Nephron progenitor cell (in vitro differentiated cells): ENCODE data around the gene NISCH.

ENCODE experiments used
- DNase-seq: peaks from one replicate; pipeline ENCODE4 v3.0.0; 2021
- H3K27ac Mint-ChIP-seq: 2 replicates; pipeline ENCODE4 v1.8.0; 2021; ENCODE audit warnings: mild to moderate bottlenecking, moderate library complexity, mixed read lengths
- H3K27me3 Mint-ChIP-seq: 2 replicates; pipeline ENCODE4 v1.8.0; 2021; ENCODE audit warnings: mild to moderate bottlenecking, low read depth, mixed read lengths; ENCODE audit not compliant: poor library complexity
- H3K36me3 Mint-ChIP-seq: 2 replicates; pipeline ENCODE4 v1.8.0; 2021; ENCODE audit warnings: low read depth, mixed read lengths
- H3K4me1 Mint-ChIP-seq: 2 replicates; pipeline ENCODE4 v1.8.0; 2021; ENCODE audit warnings: mixed read lengths
- H3K4me3 Mint-ChIP-seq: 2 replicates; pipeline ENCODE4 v1.8.0; 2021; ENCODE audit warnings: mild to moderate bottlenecking, moderate library complexity, mixed read lengths
- H3K9me3 Mint-ChIP-seq: 2 replicates; pipeline ENCODE4 v1.8.0; 2021; ENCODE audit warnings: mild to moderate bottlenecking, moderate library complexity, mixed read lengths
- CTCF ChIP-seq: fragments of 200-600 bp; sonication (generic); IDR thresholded peaks from 2 replicates; pipeline ENCODE4 v1.5.0; 2021; ENCODE audit warnings: antibody characterized with exemption

The NISCH gene

GRCh38 chr3:52521881-52522650 is 66.7 kb downstream of the NISCH start:
- TF ChIP-seq CTCF = no peak
- Mint-ChIP-seq H3K4me1 (peaks cover 15% of the 10 kb centered on the region), H3K27me3 (peaks cover 7% of the 10 kb centered on the region), H3K9me3 (no peaks in the 10 kb centered on the region), H3K36me3 (peaks cover 21% of the 10 kb centered on the region), H3K27ac (no peak overlapping the region), H3K4me3 (no peak overlapping the region)
- no peak for DNase-seq

GRCh38 chr3:52522651-52523251 is 67.3 kb downstream of the NISCH start:
- H3K9me3 Mint-ChIP-seq = no peaks in the 10 kb centered on the region
- no peak for DNase-seq
- no peak for TF ChIP-seq CTCF
- peaks cover 22% of the 10 kb centered on the region for H3K4me1 Mint-ChIP-seq
- H3K36me3 Mint-ChIP-seq = peaks cover 23% of the 10 kb centered on the region
- H3K27ac Mint-ChIP-seq = no peak overlapping the region
- H3K27me3 Mint-ChIP-seq = peaks cover 7% of the 10 kb centered on the region
- no peak overlapping the region for H3K4me3 Mint-ChIP-seq

- H3K9me3 Mint-ChIP-seq = no peaks in the 10 kb centered on the region
- H3K36me3 Mint-ChIP-seq = peaks cover 28% of the 10 kb centered on the region
- H3K27ac Mint-ChIP-seq = peak overlapping the region; percentile 29
- DNase-seq = no peak
- no peak for TF ChIP-seq CTCF
- no peaks in the 10 kb centered on the region for H3K27me3 Mint-ChIP-seq
- H3K4me3 Mint-ChIP-seq = no peak overlapping the region
- H3K4me1 Mint-ChIP-seq = peaks cover 24% of the 10 kb centered on the region
These were observed 68.2 kb downstream of the NISCH start for GRCh38 chr3:52523386-52524257.

GRCh38 chr3:52524258-52524751 is 68.9 kb downstream of the NISCH start:
- Mint-ChIP-seq H3K27me3 (no peaks in the 10 kb centered on the region), H3K4me1 (peaks cover 28% of the 10 kb centered on the region), H3K27ac (peak overlapping the region; percentile 29), H3K36me3 (peaks cover 32% of the 10 kb centered on the region), H3K4me3 (no peak overlapping the region), H3K9me3 (no peaks in the 10 kb centered on the region)
- DNase-seq = no peak
- TF ChIP-seq CTCF = no peak

- DNase-seq = no peak
- H3K36me3 Mint-ChIP-seq = peaks cover 36% of the 10 kb centered on the region
- H3K27me3 Mint-ChIP-seq = no peaks in the 10 kb centered on the region
- no peak overlapping the region for H3K4me3 Mint-ChIP-seq
- no peaks in the 10 kb centered on the region for H3K9me3 Mint-ChIP-seq
- H3K4me1 Mint-ChIP-seq = peaks cover 35% of the 10 kb centered on the region
- H3K27ac Mint-ChIP-seq = peak overlapping the region; percentile 57
- no peak for TF ChIP-seq CTCF
These were observed 69.6 kb downstream of the NISCH start for GRCh38 chr3:52524752-52525679.
